Bronchial epithelial cell (primary cell): ENCODE results near the gene ACTR3. TPM values are rescaled to one million over a fixed set of nuclear protein-coding genes. Genes with fewer than 3 reads are reported as not detected.

Experiments
- DNase-seq: peaks from one replicate; pipeline ENCODE4 v3.0.0-alpha.2; 2010; ENCODE audit warnings: low read depth
- FAIRE-seq: peaks from 2 replicates; lab custom pipeline; 2011; peaks lifted over from hg19 to GRCh38; lab: Jason Lieb, UNC
- H3K27me3 ChIP-seq: 2 replicates; pipeline ENCODE4 v1.5.1; 2011; ENCODE audit warnings: low read length; ENCODE audit not compliant: control insufficient read depth, insufficient read depth
- H3K36me3 ChIP-seq: 2 replicates; pipeline ENCODE4 v1.5.1; 2011; ENCODE audit warnings: low read length; ENCODE audit not compliant: control insufficient read depth, insufficient read depth
- H3K4me3 ChIP-seq: 2 replicates; pipeline ENCODE4 v1.5.1; 2011; ENCODE audit warnings: mild to moderate bottlenecking, low read depth, low read length, control low read depth
- total RNA-seq: library from RNA; depleted of rRNA; stranded (reverse); fragments of >200 nt; gene quantifications from 2 replicates; pipeline ENCODE4 v1.2.1, GENCODE V29; 2014
- TF ChIP-seq, protein P1 (sequence below): IDR thresholded peaks from 2 replicates; pipeline ENCODE4 v1.5.1; 2011; ENCODE audit warnings: mild to moderate bottlenecking, moderate library complexity, low read length, control low read depth, inconsistent platforms; ENCODE audit not compliant: insufficient read depth, severe bottlenecking

Gene ACTR3
- total RNA-seq, 1 donor from 2014 or later = 214 TPM

DNA sequence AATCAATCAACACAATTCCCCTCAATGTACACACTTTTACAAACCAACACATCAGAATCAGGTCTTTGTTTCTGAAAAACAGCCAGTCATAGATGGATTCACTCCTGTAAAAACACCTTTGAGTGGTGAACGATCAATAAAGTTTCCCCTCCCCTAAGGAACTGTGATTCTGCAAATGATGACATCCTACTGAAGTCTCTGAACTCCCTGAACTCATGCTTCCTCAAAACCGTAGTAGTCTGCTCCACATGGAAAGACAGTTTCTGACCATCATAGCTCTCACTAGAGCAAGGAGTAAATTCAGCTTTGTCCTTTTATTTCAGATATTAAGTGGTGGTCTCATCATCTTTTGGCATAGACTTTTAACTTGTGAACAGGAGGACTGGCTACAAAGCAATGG lies 43.5 kb upstream of the ACTR3 start:
- Histone ChIP-seq H3K36me3 (no peaks in the 10 kb centered on the region), H3K27me3 (no peaks in the 10 kb centered on the region), H3K4me3 (no peak overlapping the region)
- TF ChIP-seq, protein P1, sequence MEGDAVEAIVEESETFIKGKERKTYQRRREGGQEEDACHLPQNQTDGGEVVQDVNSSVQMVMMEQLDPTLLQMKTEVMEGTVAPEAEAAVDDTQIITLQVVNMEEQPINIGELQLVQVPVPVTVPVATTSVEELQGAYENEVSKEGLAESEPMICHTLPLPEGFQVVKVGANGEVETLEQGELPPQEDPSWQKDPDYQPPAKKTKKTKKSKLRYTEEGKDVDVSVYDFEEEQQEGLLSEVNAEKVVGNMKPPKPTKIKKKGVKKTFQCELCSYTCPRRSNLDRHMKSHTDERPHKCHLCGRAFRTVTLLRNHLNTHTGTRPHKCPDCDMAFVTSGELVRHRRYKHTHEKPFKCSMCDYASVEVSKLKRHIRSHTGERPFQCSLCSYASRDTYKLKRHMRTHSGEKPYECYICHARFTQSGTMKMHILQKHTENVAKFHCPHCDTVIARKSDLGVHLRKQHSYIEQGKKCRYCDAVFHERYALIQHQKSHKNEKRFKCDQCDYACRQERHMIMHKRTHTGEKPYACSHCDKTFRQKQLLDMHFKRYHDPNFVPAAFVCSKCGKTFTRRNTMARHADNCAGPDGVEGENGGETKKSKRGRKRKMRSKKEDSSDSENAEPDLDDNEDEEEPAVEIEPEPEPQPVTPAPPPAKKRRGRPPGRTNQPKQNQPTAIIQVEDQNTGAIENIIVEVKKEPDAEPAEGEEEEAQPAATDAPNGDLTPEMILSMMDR = no peak
- FAIRE-seq (no peak), DNase-seq (no peak)

DNA sequence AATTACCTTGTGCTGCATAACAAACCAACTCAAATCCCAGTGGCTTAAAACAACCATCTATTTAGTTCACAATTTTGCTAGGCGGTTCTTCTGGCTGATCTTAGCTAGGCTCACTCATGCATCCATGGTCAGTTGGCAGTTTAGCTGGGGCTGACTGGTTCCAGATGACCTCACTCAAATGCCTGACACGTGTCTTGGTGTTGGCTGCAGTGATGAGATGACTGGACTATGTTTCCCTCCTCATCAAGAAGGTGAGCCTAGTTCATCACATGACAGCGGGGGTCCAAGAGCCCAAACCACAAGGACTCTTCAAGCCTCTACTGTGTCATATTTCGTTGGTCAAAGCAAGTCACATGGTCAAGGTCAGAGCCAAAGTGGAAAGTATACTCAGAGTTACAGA lies 42.7 kb upstream of the ACTR3 start:
- TF ChIP-seq, protein P1 = no peak
- Histone ChIP-seq H3K27me3 (no peaks in the 10 kb centered on the region), H3K36me3 (no peaks in the 10 kb centered on the region), H3K4me3 (no peak overlapping the region)
- DNase-seq (peak; percentile 20), FAIRE-seq (no peak)

DNA sequence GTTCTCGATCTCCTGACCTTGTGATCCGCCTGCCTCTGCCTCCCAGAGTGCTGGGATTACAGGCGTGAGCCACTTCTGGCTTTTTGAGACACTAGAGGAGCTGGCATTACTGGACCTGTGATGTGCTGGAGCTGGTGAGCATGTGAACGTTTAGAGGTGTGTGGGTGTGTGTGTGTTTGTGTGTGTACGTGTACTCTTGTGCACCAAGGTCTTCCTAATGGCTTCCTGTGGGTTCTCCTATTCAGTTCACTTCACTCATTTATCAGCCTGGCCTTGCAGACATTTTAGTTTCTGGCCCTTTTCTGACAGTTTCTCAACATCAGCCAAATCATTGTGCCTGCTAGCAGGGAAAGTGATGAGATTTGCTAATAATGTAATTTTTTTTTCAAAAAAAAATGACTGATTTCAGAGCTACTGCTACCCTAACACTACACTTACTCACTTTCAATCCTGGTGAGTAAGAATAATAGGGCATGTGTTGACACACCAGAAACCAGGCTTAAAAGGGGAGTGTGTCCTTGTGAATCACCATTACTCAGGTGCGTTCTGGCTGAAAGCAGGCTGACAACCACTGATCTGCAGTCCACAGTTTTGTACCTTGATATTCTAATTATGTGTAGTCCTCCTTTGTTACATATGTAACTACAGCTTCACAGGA lies 41.0 kb upstream of the ACTR3 start:
- TF ChIP-seq, protein P1 = no peak
- DNase-seq = peak; percentile 99
- Histone ChIP-seq H3K4me3 (no peak overlapping the region), H3K27me3 (no peaks in the 10 kb centered on the region), H3K36me3 (no peaks in the 10 kb centered on the region)
- FAIRE-seq = peak; percentile 89

DNA sequence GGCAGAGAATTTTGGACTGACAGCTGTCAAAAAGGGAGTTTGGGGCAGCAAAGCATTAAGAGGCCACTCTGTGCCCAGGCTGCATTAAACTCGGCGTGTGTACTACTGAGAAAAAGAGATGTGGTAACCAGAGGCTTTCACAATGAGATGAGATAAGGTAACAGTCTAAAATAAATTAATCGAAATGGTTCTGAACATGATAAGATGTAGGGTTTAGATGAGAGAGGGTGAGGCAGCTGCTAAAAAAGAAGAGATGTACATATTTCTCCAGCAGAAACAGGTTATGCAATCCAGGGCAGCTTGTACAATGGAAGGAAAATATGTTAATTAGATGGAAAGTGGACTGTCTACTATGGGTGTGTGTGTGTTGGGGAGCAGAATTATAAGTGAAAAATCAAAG lies 39.2 kb upstream of the ACTR3 start:
- H3K27me3 ChIP-seq = no peaks in the 10 kb centered on the region
- DNase-seq (no peak), FAIRE-seq (no peak)
- H3K36me3 ChIP-seq = no peaks in the 10 kb centered on the region
- TF ChIP-seq, protein P1 = no peak
- H3K4me3 ChIP-seq = no peak overlapping the region

DNA sequence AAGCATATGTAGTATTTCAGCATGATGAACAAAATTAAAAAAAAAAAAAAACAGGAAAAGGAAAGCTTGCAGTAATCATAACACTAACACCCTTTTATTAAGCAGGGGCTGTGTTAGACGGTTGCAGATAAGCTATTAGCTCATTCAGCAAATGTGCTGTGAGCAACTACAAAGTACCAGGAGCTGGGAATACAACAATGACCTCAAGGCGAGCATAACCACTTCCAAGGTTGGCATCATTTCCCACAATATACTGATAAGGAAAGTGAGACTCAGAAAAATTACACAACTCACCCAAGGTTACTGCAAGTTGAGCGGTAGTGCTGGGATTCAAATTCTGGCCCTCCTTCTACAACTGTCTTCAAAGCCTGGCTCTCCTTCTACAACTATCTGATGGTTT lies 38.2 kb upstream of the ACTR3 start:
- TF ChIP-seq, protein P1 = no peak
- DNase-seq (peak; percentile 80), FAIRE-seq (no peak)
- H3K27me3 ChIP-seq = no peaks in the 10 kb centered on the region
- no peak overlapping the region for H3K4me3 ChIP-seq
- H3K36me3 ChIP-seq = no peaks in the 10 kb centered on the region

DNA sequence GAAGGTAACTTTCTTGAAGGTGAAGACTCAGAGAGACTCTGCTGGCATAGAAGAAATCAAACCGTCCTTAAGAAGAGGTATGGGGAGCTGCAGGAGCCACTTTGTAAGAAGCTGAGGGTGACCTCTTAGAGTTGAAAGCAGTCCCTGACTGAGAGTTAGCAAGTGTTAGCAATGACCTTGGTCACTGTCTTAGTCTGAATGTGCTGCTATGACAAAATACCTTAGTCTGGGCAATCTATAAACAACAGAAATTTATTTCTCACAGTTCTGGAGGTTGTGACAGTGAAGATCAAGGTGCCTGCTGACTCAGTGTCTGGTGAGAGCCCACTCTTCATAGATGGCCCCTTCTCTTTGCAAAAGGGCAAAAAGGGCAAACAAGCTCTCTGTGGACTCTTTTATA lies 35.7 kb upstream of the ACTR3 start:
- H3K27me3 ChIP-seq = no peaks in the 10 kb centered on the region
- no peak for DNase-seq
- no peak for FAIRE-seq
- H3K36me3 ChIP-seq = no peaks in the 10 kb centered on the region
- H3K4me3 ChIP-seq = no peak overlapping the region
- TF ChIP-seq, protein P1 = no peak
